Smooth muscle cell (in vitro differentiated cells): ENCODE measurements around the gene SERF2. TPM values are rescaled to one million over a fixed set of nuclear protein-coding genes. Genes with fewer than 3 reads are reported as not detected.

Experiments
- DNase-seq: peaks from one replicate; lab custom pipeline; 2025; ENCODE audit not compliant: unreplicated experiment; lab: John Stamatoyannopoulos, UW
- H2AFZ ChIP-seq: fragments of 200-600 bp; sonication (generic); 2 replicates; pipeline ENCODE4 v1.6.0; 2016; ENCODE audit warnings: antibody characterized with exemption, low read depth, mild to moderate bottlenecking
- H3F3A ChIP-seq: fragments of 200-600 bp; sonication (generic); 2 replicates; pipeline ENCODE4 v1.6.0; 2017; ENCODE audit warnings: antibody characterized with exemption, low read depth
- H3K27ac ChIP-seq: fragments of 200-600 bp; sonication (generic); 2 replicates; pipeline ENCODE4 v1.5.1; 2016; ENCODE audit warnings: low read depth, mild to moderate bottlenecking
- H3K27me3 ChIP-seq: fragments of 200-600 bp; sonication (generic); 2 replicates; pipeline ENCODE4 v1.6.1; 2016; ENCODE audit warnings: low read depth, mild to moderate bottlenecking
- H3K36me3 ChIP-seq: fragments of 200-600 bp; sonication (generic); 2 replicates; pipeline ENCODE4 v1.5.1; 2016; ENCODE audit warnings: low read depth
- H3K4me1 ChIP-seq: fragments of 200-600 bp; sonication (generic); 2 replicates; pipeline ENCODE4 v1.5.1; 2016; ENCODE audit warnings: low read depth
- H3K4me2 ChIP-seq: fragments of 200-600 bp; sonication (generic); 2 replicates; pipeline ENCODE4 v1.6.0; 2016; ENCODE audit warnings: mild to moderate bottlenecking
- H3K4me3 ChIP-seq: fragments of 200-600 bp; sonication (generic); 2 replicates; pipeline ENCODE4 v1.5.1; 2016; ENCODE audit warnings: mild to moderate bottlenecking
- H3K79me2 ChIP-seq: fragments of 200-600 bp; sonication (generic); 2 replicates; pipeline ENCODE4 v1.6.0; 2016; ENCODE audit warnings: low read depth, mild to moderate bottlenecking
- H3K9ac ChIP-seq: fragments of 200-600 bp; sonication (generic); 2 replicates; pipeline ENCODE4 v1.6.0; 2016; ENCODE audit warnings: low read depth
- H3K9me3 ChIP-seq: fragments of 200-600 bp; sonication (generic); replicated peaks from 2 replicates; pipeline ENCODE4 v1.5.1; 2016; ENCODE audit warnings: low read depth
- H4K20me1 ChIP-seq: fragments of 200-600 bp; sonication (generic); 2 replicates; pipeline ENCODE4 v1.6.0; 2016; ENCODE audit warnings: low read depth
- WGBS: methylation state at CpG from one replicate; pipeline ENCODE4 v1.1.7; 2016; ENCODE audit warnings: low lambda C conversion rate; 5-methylcytosine and 5-hydroxymethylcytosine counted together
- polyA plus RNA-seq: library from polyadenylated mRNA; unstranded; fragments of >200 nt; fragmentation: Nextera tagmentation; extraction: Ambion mirVana; gene quantifications from 2 replicates; pipeline ENCODE4 v1.2.1, GENCODE V29; 2016
- total RNA-seq: library from RNA; depleted of rRNA; stranded (reverse); fragments of >200 nt; gene quantifications from 2 replicates; pipeline ENCODE4 v1.2.3, GENCODE V29; 2014
- TF ChIP-seq, protein P1 (sequence below): fragments of 200-600 bp; sonication (generic); IDR thresholded peaks from 2 replicates; pipeline ENCODE4 v1.5.1; 2017; ENCODE audit warnings: borderline replicate concordance, mild to moderate bottlenecking, antibody characterized with exemption; ENCODE audit not compliant: insufficient read depth, poor library complexity, severe bottlenecking

The SERF2 gene
- total and polyA plus RNA-seq, 2 experiments from 2014 or later, result 1,247 to 2,420 TPM

DNA sequence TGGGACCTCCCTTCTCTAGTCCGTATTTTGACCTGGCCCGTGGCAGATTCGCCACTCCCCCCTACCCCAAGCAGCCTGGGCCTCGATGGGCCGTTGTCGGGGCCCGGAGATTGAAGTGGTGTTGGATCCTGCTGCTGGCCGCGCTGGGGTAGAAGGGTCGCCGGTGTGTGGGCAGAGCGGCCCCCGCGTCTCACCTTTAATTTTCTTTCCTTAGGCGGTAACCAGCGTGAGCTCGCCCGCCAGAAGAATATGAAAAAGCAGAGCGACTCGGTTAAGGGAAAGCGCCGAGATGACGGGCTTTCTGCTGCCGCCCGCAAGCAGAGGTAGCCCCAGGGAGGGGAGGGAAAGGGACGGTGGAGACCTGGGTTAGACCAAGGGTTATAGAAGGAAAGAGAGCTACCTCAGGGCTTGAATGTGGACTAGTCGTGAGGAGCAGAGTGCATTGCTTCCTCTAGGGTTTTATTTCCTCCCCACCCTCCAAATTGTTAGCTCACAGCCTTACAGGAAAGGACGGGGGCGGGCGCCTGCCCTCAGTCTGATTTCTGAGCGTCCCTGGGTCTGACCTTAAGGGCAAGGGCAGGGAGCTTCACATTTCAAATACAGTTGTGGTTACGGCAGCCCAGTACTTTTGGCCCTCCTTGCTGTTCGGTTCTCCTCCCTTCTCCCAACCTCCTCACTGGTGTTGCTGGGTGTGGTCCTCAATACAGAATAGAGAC, 799 bp downstream of the SERF2 start:
- peaks cover 30% of the 10 kb centered on the region for H3F3A ChIP-seq
- DNase-seq, result no peak
- H4K20me1 ChIP-seq, result peaks cover 54% of the 10 kb centered on the region
- peak overlapping the region; percentile 77 for H3K4me3 ChIP-seq
- peaks cover 24% of the 10 kb centered on the region for H3K4me1 ChIP-seq
- peak overlapping the region; percentile 100 for H3K9ac ChIP-seq
- peak overlapping the region; percentile 97 for H3K27ac ChIP-seq
- no peaks in the 10 kb centered on the region for H3K27me3 ChIP-seq
- peak overlapping the region; percentile 98 for H3K4me2 ChIP-seq
- TF ChIP-seq, protein P1, sequence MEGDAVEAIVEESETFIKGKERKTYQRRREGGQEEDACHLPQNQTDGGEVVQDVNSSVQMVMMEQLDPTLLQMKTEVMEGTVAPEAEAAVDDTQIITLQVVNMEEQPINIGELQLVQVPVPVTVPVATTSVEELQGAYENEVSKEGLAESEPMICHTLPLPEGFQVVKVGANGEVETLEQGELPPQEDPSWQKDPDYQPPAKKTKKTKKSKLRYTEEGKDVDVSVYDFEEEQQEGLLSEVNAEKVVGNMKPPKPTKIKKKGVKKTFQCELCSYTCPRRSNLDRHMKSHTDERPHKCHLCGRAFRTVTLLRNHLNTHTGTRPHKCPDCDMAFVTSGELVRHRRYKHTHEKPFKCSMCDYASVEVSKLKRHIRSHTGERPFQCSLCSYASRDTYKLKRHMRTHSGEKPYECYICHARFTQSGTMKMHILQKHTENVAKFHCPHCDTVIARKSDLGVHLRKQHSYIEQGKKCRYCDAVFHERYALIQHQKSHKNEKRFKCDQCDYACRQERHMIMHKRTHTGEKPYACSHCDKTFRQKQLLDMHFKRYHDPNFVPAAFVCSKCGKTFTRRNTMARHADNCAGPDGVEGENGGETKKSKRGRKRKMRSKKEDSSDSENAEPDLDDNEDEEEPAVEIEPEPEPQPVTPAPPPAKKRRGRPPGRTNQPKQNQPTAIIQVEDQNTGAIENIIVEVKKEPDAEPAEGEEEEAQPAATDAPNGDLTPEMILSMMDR, result no peak
- peaks cover 38% of the 10 kb centered on the region for H3K79me2 ChIP-seq
- H3K36me3 ChIP-seq, result no peaks in the 10 kb centered on the region
- H3K9me3 ChIP-seq, result no peaks in the 10 kb centered on the region
- no peak overlapping the region for H2AFZ ChIP-seq
- 4% methylated on average over 33 of the region's 33 CpGs for WGBS

DNA sequence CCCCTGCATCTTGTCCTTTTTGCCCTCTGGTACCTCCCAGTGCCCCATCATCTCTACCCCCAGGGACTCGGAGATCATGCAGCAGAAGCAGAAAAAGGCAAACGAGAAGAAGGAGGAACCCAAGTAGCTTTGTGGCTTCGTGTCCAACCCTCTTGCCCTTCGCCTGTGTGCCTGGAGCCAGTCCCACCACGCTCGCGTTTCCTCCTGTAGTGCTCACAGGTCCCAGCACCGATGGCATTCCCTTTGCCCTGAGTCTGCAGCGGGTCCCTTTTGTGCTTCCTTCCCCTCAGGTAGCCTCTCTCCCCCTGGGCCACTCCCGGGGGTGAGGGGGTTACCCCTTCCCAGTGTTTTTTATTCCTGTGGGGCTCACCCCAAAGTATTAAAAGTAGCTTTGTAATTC, 1.5 kb downstream of the SERF2 start:
- no peaks in the 10 kb centered on the region for H3K36me3 ChIP-seq
- no peak for DNase-seq
- H3K27me3 ChIP-seq, result no peaks in the 10 kb centered on the region
- peak overlapping the region; percentile 100 for H3K9ac ChIP-seq
- H3K4me2 ChIP-seq, result peak overlapping the region; percentile 98
- peak overlapping the region; percentile 97 for H3K27ac ChIP-seq
- TF ChIP-seq, protein P1, result no peak
- no peaks in the 10 kb centered on the region for H3K9me3 ChIP-seq
- H3F3A ChIP-seq, result peaks cover 38% of the 10 kb centered on the region
- H3K4me3 ChIP-seq, result peak overlapping the region; percentile 77
- H3K79me2 ChIP-seq, result peaks cover 38% of the 10 kb centered on the region
- peaks cover 58% of the 10 kb centered on the region for H4K20me1 ChIP-seq
- peaks cover 24% of the 10 kb centered on the region for H3K4me1 ChIP-seq
- 94% methylated on average over 10 of the region's 10 CpGs for WGBS
- no peak overlapping the region for H2AFZ ChIP-seq

DNA sequence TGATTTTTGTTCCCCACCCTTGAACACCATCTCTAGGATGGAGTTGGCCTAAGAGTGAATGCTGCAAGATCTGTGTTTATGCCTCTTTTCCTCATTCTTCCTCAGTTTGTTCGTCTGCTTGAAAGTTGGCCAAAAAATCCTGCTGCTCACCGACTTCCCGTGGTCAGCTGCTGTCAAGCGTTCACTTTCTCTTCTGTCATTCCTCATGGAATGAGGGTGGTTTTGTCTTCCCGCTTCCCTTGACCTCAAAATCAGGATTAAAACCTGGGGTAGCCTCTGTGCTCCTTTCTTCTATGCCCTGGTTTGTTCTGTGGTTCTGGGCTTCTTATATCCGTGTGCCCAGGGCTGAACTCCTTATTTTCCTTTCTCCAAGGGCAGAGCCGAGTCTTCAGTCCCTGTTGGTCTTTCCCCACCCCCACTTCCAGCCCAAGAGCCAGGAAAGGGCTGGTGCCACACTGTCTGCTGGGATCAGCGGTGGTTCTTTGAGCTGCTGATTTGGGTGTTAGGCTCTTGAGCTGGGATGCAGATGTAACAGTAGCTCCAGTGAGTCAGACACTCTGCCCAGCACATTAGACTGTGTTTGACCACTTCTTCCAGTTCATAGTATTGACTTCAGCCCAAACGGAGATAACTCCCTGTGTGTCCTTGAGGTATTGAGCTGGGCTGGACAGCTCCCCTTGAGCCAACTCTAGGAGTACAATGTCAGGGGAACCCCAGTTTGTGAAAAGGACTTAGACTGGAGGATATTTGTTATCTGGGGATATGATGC, 2.3 kb downstream of the SERF2 start:
- no peaks in the 10 kb centered on the region for H3K27me3 ChIP-seq
- TF ChIP-seq, protein P1, result no peak
- DNase-seq, result no peak
- no peaks in the 10 kb centered on the region for H3K9me3 ChIP-seq
- peak overlapping the region; percentile 98 for H3K4me2 ChIP-seq
- no peaks in the 10 kb centered on the region for H3K36me3 ChIP-seq
- H4K20me1 ChIP-seq, result peaks cover 58% of the 10 kb centered on the region
- WGBS, result 36% methylated on average over 9 of the region's 9 CpGs
- H2AFZ ChIP-seq, result no peak overlapping the region
- peaks cover 44% of the 10 kb centered on the region for H3F3A ChIP-seq
- peaks cover 38% of the 10 kb centered on the region for H3K79me2 ChIP-seq
- peak overlapping the region; percentile 77 for H3K4me3 ChIP-seq
- peak overlapping the region; percentile 100 for H3K9ac ChIP-seq
- H3K4me1 ChIP-seq, result peaks cover 25% of the 10 kb centered on the region
- H3K27ac ChIP-seq, result peak overlapping the region; percentile 97
